Keratinocyte (primary cell): Measurements from ENCODE around the gene CLDN9. TPM values are rescaled to one million over a fixed set of nuclear protein-coding genes. Genes with fewer than 3 reads are reported as not detected.

ENCODE experiments used
- DNase-seq: peaks from one replicate; pipeline ENCODE4 v3.0.0-alpha.2; 2011; ENCODE audit warnings: low read depth, missing footprints, low spot score
- FAIRE-seq: peaks from 2 replicates; lab custom pipeline; 2011; peaks lifted over from hg19 to GRCh38; lab: Jason Lieb, UNC
- H2AFZ ChIP-seq: 2 replicates; pipeline ENCODE4 v1.6.0; 2012; ENCODE audit warnings: low read length, control low read depth, inconsistent platforms; ENCODE audit not compliant: control insufficient read depth
- H3K27ac ChIP-seq: 2 replicates; pipeline ENCODE4 v1.5.1; 2011; ENCODE audit warnings: low read length; ENCODE audit not compliant: control insufficient read depth, insufficient read depth
- H3K27me3 ChIP-seq: 3 replicates; pipeline ENCODE4 v1.6.0; 2011; ENCODE audit warnings: low read length; ENCODE audit not compliant: control insufficient read depth, insufficient read depth; ENCODE audit errors: extremely low read depth
- H3K36me3 ChIP-seq, 2 experiments: 2 replicates in 1 of 2; 3 replicates in 1 of 2; pipeline ENCODE4 v1.5.1; 2011; ENCODE audit warnings: low read length in 2 of 2, mild to moderate bottlenecking in 1 of 2; ENCODE audit not compliant: control insufficient read depth in 2 of 2, insufficient read depth in 2 of 2; ENCODE audit errors: extremely low read depth in 1 of 2
- H3K4me1 ChIP-seq: 3 replicates; pipeline ENCODE4 v1.5.1; 2011; ENCODE audit warnings: low read length; ENCODE audit not compliant: control insufficient read depth, insufficient read depth; ENCODE audit errors: extremely low read depth
- H3K4me2 ChIP-seq: 3 replicates; pipeline ENCODE4 v1.6.0; 2011; ENCODE audit warnings: low read depth, low read length; ENCODE audit not compliant: control insufficient read depth, insufficient read depth; ENCODE audit errors: extremely low read depth
- H3K4me3 ChIP-seq, 3 experiments: fragments of 200-600 bp in 1 of 3; sonication (generic) in 1 of 3; 2 replicates in 2 of 3; 3 replicates in 1 of 3; pipeline ENCODE4 v1.5.1; 2011 to 2016; ENCODE audit warnings: low read length in 3 of 3, mild to moderate bottlenecking in 3 of 3, control low read depth in 2 of 3, inconsistent platforms in 1 of 3, low read depth in 1 of 3, mixed read lengths in 1 of 3, mixed run types in 1 of 3, moderate library complexity in 1 of 3; ENCODE audit not compliant: control insufficient read depth in 2 of 3, insufficient read depth in 2 of 3; ENCODE audit errors: extremely low read depth in 1 of 3
- H3K79me2 ChIP-seq: 2 replicates; pipeline ENCODE4 v1.6.0; 2012; ENCODE audit warnings: low read length; ENCODE audit not compliant: control insufficient read depth, insufficient read depth
- H3K9ac ChIP-seq: 3 replicates; pipeline ENCODE4 v1.6.0; 2011; ENCODE audit warnings: low read length; ENCODE audit not compliant: control insufficient read depth, insufficient read depth; ENCODE audit errors: extremely low read depth
- H3K9me1 ChIP-seq: 3 replicates; pipeline ENCODE4 v1.6.0; 2011; ENCODE audit warnings: low read length; ENCODE audit not compliant: control insufficient read depth, insufficient read depth; ENCODE audit errors: extremely low read depth
- H3K9me3 ChIP-seq: 2 replicates; pipeline ENCODE4 v1.5.1; 2012; ENCODE audit warnings: low read depth, low read length; ENCODE audit not compliant: control insufficient read depth
- H4K20me1 ChIP-seq: 3 replicates; pipeline ENCODE4 v1.6.0; 2011; ENCODE audit warnings: low read length; ENCODE audit not compliant: control insufficient read depth, insufficient read depth; ENCODE audit errors: extremely low read depth
- EZH2 ChIP-seq: IDR thresholded peaks from one replicate; pipeline ENCODE4 v1.6.1; 2012; ENCODE audit warnings: inconsistent platforms, mild to moderate bottlenecking, low read length, moderate library complexity
- dilution Hi-C: fragments of 300-500 bp; cut with MboI; formaldehyde crosslinking; loops from one replicate; pipeline ENCODE4 v1.7.0; 2020; ENCODE audit warnings: low sequenced_read_pairs; ENCODE audit not compliant: extremely low pct_ligation_motif_present
- polyA plus RNA-seq, 5 experiments: library from polyadenylated mRNA; depleted of rRNA in 3 of 5; stranded (reverse) in 3 of 5; stranded (forward) in 1 of 5; unstranded in 1 of 5; fragments of >200 nt; gene quantifications; 1 replicate in 1 of 5; 2 replicates in 3 of 5; 3 replicates in 1 of 5; pipeline versions ENCODE4 v1.2.1 to v1.2.3, GENCODE V29; 2011 to 2012; ENCODE audit warnings: missing spikeins in 2 of 5, low read depth in 1 of 5, low replicate concordance in 1 of 5
- small RNA-seq, 3 experiments: library from RNA; depleted of rRNA; stranded (forward); fragments of <200 nt; gene quantifications; one replicate each; pipeline ENCODE3, GENCODE V24; 2012; ENCODE audit warnings: low read depth in 3 of 3, low replicate concordance in 1 of 3; ENCODE audit not compliant: insufficient read length in 3 of 3
- TF ChIP-seq, protein P1 (sequence below), 3 experiments: IDR thresholded peaks in 1 of 3; conservative IDR thresholded peaks in 1 of 3; optimal IDR thresholded peaks in 1 of 3; 2 replicates in 2 of 3; 3 replicates in 1 of 3; pipeline versions ENCODE3 to v1.5.1; 2011; ENCODE audit warnings: low read length in 3 of 3, mild to moderate bottlenecking in 3 of 3, moderate library complexity in 2 of 3, control low read depth in 1 of 3, inconsistent platforms in 1 of 3; ENCODE audit not compliant: insufficient read depth in 2 of 3; ENCODE audit errors: extremely low read depth in 1 of 3

The CLDN9 gene
- polyA plus RNA-seq, 1 donor (not counting 4 experiments of a cell fraction or from before 2014, with no cell fraction given) = not detected

DNA sequence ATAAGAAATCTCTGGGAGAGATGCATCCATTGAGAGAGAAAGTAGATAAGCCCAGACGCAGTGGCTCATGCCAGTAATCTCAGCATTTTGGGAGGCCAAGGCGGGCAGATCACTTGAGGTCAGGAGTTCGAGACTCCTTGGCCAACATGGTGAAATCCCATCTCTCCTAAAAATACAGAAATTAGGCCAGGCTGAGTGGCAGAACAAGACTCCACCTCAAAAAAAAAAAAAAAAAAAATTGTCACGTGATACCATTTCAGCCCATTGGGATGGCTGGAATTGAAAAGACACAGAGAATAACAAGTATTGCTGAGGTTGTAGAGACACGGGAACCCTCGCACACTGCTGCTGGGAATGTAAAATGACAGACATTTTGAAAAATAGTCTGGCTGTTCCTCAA is 49.8 kb downstream of the CLDN9 start:
- Histone ChIP-seq H3K9me1 (no peaks in the 10 kb centered on the region), H3K27ac (no peak overlapping the region), H3K27me3 (no peaks in the 10 kb centered on the region), H3K4me3 (no peak overlapping the region), H3K4me2 (no peak overlapping the region), H3K79me2 (no peaks in the 10 kb centered on the region), H3K9me3 (no peaks in the 10 kb centered on the region), H3K9ac (no peak overlapping the region), H3K36me3 (no peaks in the 10 kb centered on the region), H2AFZ (no peak overlapping the region), H4K20me1 (no peaks in the 10 kb centered on the region), H3K4me1 (peaks cover 13% of the 10 kb centered on the region)
- no peak for FAIRE-seq
- no peak for DNase-seq
- TF ChIP-seq, protein P1, sequence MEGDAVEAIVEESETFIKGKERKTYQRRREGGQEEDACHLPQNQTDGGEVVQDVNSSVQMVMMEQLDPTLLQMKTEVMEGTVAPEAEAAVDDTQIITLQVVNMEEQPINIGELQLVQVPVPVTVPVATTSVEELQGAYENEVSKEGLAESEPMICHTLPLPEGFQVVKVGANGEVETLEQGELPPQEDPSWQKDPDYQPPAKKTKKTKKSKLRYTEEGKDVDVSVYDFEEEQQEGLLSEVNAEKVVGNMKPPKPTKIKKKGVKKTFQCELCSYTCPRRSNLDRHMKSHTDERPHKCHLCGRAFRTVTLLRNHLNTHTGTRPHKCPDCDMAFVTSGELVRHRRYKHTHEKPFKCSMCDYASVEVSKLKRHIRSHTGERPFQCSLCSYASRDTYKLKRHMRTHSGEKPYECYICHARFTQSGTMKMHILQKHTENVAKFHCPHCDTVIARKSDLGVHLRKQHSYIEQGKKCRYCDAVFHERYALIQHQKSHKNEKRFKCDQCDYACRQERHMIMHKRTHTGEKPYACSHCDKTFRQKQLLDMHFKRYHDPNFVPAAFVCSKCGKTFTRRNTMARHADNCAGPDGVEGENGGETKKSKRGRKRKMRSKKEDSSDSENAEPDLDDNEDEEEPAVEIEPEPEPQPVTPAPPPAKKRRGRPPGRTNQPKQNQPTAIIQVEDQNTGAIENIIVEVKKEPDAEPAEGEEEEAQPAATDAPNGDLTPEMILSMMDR (optimal IDR thresholded peaks at IDR 0.05 in 1 of 3, IDR thresholded peaks at IDR 0.05 in 1 of 3, conservative IDR thresholded peaks at IDR 0.05 in 1 of 3; ENCODE audit: extremely low read depth in 1 of 3, insufficient read depth in 2 of 3, low read length in 3 of 3) = no peak
- TF ChIP-seq EZH2 = no peak
- dilution Hi-C loops = no loop called here

DNA sequence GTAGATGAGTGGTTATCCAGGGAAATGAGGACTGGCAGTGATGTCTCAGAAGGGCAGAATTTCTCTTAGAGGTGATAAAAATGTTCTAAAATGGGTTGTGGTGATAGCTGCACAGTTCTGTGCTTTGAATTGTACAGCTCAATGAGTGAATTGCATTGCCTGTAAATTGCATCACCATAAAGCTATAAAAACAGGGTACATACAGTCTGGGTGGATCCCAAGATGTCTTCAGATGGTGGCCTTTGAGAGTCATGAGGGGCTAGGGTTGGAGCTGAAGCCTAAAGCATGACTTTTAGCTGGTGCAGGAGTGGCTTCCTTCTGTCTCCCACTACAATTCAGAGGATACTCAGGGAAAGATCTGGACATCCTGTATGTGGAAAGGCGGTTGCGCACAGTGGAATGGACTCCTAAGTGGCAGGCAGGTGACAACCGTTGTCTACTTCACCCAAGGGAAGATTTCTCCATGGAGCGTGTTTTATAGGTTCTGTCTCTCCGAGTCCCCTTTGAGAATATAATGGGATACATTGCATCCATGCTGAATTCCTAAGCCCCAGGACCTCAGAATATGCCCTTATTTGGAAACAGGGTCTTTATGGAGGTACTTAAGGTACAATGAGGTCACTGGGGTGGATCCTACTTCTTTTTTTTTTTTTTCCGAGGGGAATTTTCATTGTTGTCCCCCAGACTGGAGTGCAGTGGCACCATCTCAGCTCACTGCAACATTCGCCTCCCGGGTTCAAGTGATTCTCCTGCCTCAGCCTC is 51.1 kb downstream of the CLDN9 start:
- H4K20me1 ChIP-seq = no peaks in the 10 kb centered on the region
- FAIRE-seq = no peak
- no peak overlapping the region for H3K4me3 ChIP-seq
- no peak overlapping the region for H3K4me2 ChIP-seq
- H3K79me2 ChIP-seq = no peaks in the 10 kb centered on the region
- H3K9me1 ChIP-seq = no peaks in the 10 kb centered on the region
- peaks cover 11% of the 10 kb centered on the region for H3K4me1 ChIP-seq
- no peak for DNase-seq
- H3K9ac ChIP-seq = no peak overlapping the region
- TF ChIP-seq, protein P1 (optimal IDR thresholded peaks at IDR 0.05 in 1 of 3, IDR thresholded peaks at IDR 0.05 in 1 of 3, conservative IDR thresholded peaks at IDR 0.05 in 1 of 3; ENCODE audit: extremely low read depth in 1 of 3, insufficient read depth in 2 of 3, low read length in 3 of 3) = no peak
- TF ChIP-seq EZH2 = no peak
- no peak overlapping the region for H2AFZ ChIP-seq
- dilution Hi-C loops = no loop called here
- no peaks in the 10 kb centered on the region for H3K9me3 ChIP-seq
- H3K27me3 ChIP-seq = no peaks in the 10 kb centered on the region
- no peaks in the 10 kb centered on the region for H3K36me3 ChIP-seq
- no peak overlapping the region for H3K27ac ChIP-seq

Small RNA genes within 50 kb of the gene (small RNA-seq; reads per million reads assigned to genes)
- 0 to 0.25 (median 0) reads per million in 3 experiments for gene LINC00514

Other genes with a start within 250 kb of the CLDN9 start
- gene ELOB, start 235.6 kb upstream of the CLDN9 start, polyA plus RNA-seq = 150 to 593 TPM (median 235 TPM) in 3 replicates
- gene PRSS33, start 225.4 kb upstream of the CLDN9 start, polyA plus RNA-seq = not detected in 3 replicates
- gene PRSS41, start 214.5 kb upstream of the CLDN9 start, polyA plus RNA-seq = not detected in 3 replicates
- gene PRSS21, start 195.7 kb upstream of the CLDN9 start, polyA plus RNA-seq = 0.52 to 1.0 TPM (median 0.99 TPM) in 3 replicates
- gene ZG16B, start 182.6 kb upstream of the CLDN9 start, polyA plus RNA-seq = 1.7 to 2.6 TPM (median 2.1 TPM) in 3 replicates
- gene PRSS22, start 154.8 kb upstream of the CLDN9 start, polyA plus RNA-seq = 2.2 to 3.7 TPM (median 3.5 TPM) in 3 replicates
- 10.1 to 20.7 TPM (median 13.6 TPM) in 3 replicates for gene FLYWCH2, start 129.7 kb upstream of the CLDN9 start, polyA plus RNA-seq
- gene FLYWCH1, start 101.0 kb upstream of the CLDN9 start, polyA plus RNA-seq = 16.2 to 21.7 TPM (median 20.2 TPM) in 3 replicates
- 3.3 to 7.4 TPM (median 3.8 TPM) in 3 replicates for gene KREMEN2, start 48.6 kb upstream of the CLDN9 start, polyA plus RNA-seq
- gene PAQR4, start 43.6 kb upstream of the CLDN9 start, polyA plus RNA-seq = 16.8 to 26.6 TPM (median 18.4 TPM) in 3 replicates
- gene PKMYT1, start 32.5 kb upstream of the CLDN9 start, polyA plus RNA-seq = 3.0 to 16.0 TPM (median 6.9 TPM) in 3 replicates
- 0.12 TPM in 1 of 3 replicates, not detected in the others for gene CLDN6, start 5.3 kb downstream of the CLDN9 start, polyA plus RNA-seq
- gene TNFRSF12A, start 7.4 kb downstream of the CLDN9 start, polyA plus RNA-seq = 147 to 250 TPM (median 188 TPM) in 3 replicates
- gene HCFC1R1, start 11.0 kb downstream of the CLDN9 start, polyA plus RNA-seq = 12.8 to 19.2 TPM (median 13.0 TPM) in 3 replicates
- 10.2 to 15.5 TPM (median 10.3 TPM) in 3 replicates for gene THOC6, start 11.1 kb downstream of the CLDN9 start, polyA plus RNA-seq
- gene BICDL2, start 24.0 kb downstream of the CLDN9 start, polyA plus RNA-seq = 0.91 to 2.8 TPM (median 1.3 TPM) in 3 replicates
- 0.09 to 0.17 TPM (median 0.17 TPM) in 3 replicates for gene MMP25, start 33.6 kb downstream of the CLDN9 start, polyA plus RNA-seq
- gene IL32, start 52.7 kb downstream of the CLDN9 start, polyA plus RNA-seq = 0.28 to 0.67 TPM (median 0.31 TPM) in 3 replicates
- not detected in 3 replicates for gene ZSCAN10, start 86.4 kb downstream of the CLDN9 start, polyA plus RNA-seq
- gene ZNF205, start 99.7 kb downstream of the CLDN9 start, polyA plus RNA-seq = 6.0 to 8.7 TPM (median 8.1 TPM) in 3 replicates
- gene ZNF213, start 122.1 kb downstream of the CLDN9 start, polyA plus RNA-seq = 0.51 to 1.1 TPM (median 0.62 TPM) in 3 replicates
- gene OR1F1, start 175.3 kb downstream of the CLDN9 start, polyA plus RNA-seq = 0.51 to 0.89 TPM (median 0.58 TPM) in 3 replicates
- 3.1 to 4.7 TPM (median 4.3 TPM) in 3 replicates for gene ZNF200, start 222.2 kb downstream of the CLDN9 start, polyA plus RNA-seq
- 0.03 TPM in 1 of 3 replicates, not detected in the others for gene MEFV, start 243.7 kb downstream of the CLDN9 start, polyA plus RNA-seq